HepG2 (cell line): ENCODE results near the gene TNS1. TPM values are rescaled to one million over a fixed set of nuclear protein-coding genes. Genes with fewer than 3 reads are reported as not detected.
A peak's percentile ranks its signal among the peaks of the same experiment; 100 is the strongest.

Experiments
- ATAC-seq: fragments of 200-7000 bp; cut with Tn5 transposase; 3 replicates; pipeline ENCODE4 v1.9.1; 2020; ENCODE audit warnings: mild to moderate bottlenecking, moderate library complexity
- BruUV-seq: library from RNA; stranded (reverse); fragments of 400-500 nt; replicated peaks from 2 replicates; lab custom pipeline; 2021; lab: Mats Ljungman, UMichigan
- CTCF ChIA-PET: fragments of 300-600 bp; formaldehyde crosslinking; extraction: SDS; loops from one replicate; lab custom pipeline; 2021; ENCODE audit warnings: low total read pairs, inconsistent platforms, low intra/inter-chr PET ratio; lab: Yijun Ruan, JAX
- POLR2A ChIA-PET: fragments of 350-600 bp; sonication (Branson Sonifier 250); formaldehyde crosslinking; loops from one replicate; lab custom pipeline; 2020; ENCODE audit warnings: antibody characterized with exemption, inconsistent platforms; lab: Yijun Ruan, JAX
- DNase-seq: peaks from one replicate; pipeline ENCODE4 v3.0.0-alpha.2; 2015; ENCODE audit warnings: low spot score
- FAIRE-seq: peaks from 3 replicates; lab custom pipeline; 2011; peaks lifted over from hg19 to GRCh38; lab: Jason Lieb, UNC
- H2AFZ ChIP-seq: one replicate; pipeline ENCODE4 v1.6.1; 2011; ENCODE audit warnings: low read length, inconsistent platforms
- H3K27ac ChIP-seq: fragments of 300-600 bp; 3 replicates; pipeline ENCODE4 v1.8.0; 2011; ENCODE audit warnings: mixed run types, mild to moderate bottlenecking, mixed read lengths, low read length, inconsistent platforms; ENCODE audit not compliant: insufficient read depth; ENCODE audit errors: extremely low read length
- H3K27me3 ChIP-seq, 2 experiments: fragments of 200-600 bp in 1 of 2; 2 replicates in 1 of 2; 3 replicates in 1 of 2; pipeline versions ENCODE4 v1.6.0 to v1.8.0; 2011; ENCODE audit warnings: low read length in 2 of 2, mild to moderate bottlenecking in 2 of 2, moderate library complexity in 2 of 2, inconsistent platforms in 1 of 2; ENCODE audit not compliant: insufficient read depth in 2 of 2, control insufficient read depth in 1 of 2
- H3K36me3 ChIP-seq, 2 experiments: fragments of 200-600 bp in 1 of 2; replicated peaks in 1 of 2; 2 replicates in 1 of 2; 3 replicates in 1 of 2; pipeline versions ENCODE4 v1.5.1 to v1.8.0; 2011; ENCODE audit warnings: low read length in 2 of 2, inconsistent platforms in 1 of 2; ENCODE audit not compliant: insufficient read depth in 2 of 2, control insufficient read depth in 1 of 2
- H3K4me1 ChIP-seq: 2 replicates; pipeline ENCODE4 v1.5.1; 2012; ENCODE audit warnings: low read length, inconsistent platforms; ENCODE audit not compliant: insufficient read depth
- H3K4me2 ChIP-seq: 2 replicates; pipeline ENCODE4 v1.6.0; 2011; ENCODE audit warnings: low read depth, low read length, inconsistent platforms
- H3K4me3 ChIP-seq, 3 experiments: fragments of 200-600 bp in 1 of 3; sonication (generic), shearing (Covaris generic) in 1 of 3; replicated peaks in 1 of 3; 2 replicates each; pipeline ENCODE4 v1.5.1; 2011 to 2016; ENCODE audit warnings: low read length in 3 of 3, inconsistent platforms in 2 of 3, low read depth in 2 of 3, mild to moderate bottlenecking in 2 of 3, control low read depth in 1 of 3, mixed read lengths in 1 of 3; ENCODE audit not compliant: insufficient read depth in 1 of 3
- H3K79me2 ChIP-seq: one replicate; pipeline ENCODE4 v1.6.1; 2011; ENCODE audit warnings: low read length, inconsistent platforms; ENCODE audit not compliant: insufficient read depth
- H3K9ac ChIP-seq: 2 replicates; pipeline ENCODE4 v1.6.0; 2011; ENCODE audit warnings: mild to moderate bottlenecking, low read depth, low read length, inconsistent platforms; ENCODE audit not compliant: insufficient read depth
- H3K9me3 ChIP-seq: 2 replicates; pipeline ENCODE4 v1.5.1; 2012; ENCODE audit warnings: mild to moderate bottlenecking, low read length
- H4K20me1 ChIP-seq: 2 replicates; pipeline ENCODE4 v1.6.0; 2011; ENCODE audit warnings: inconsistent platforms, mild to moderate bottlenecking, low read length, moderate library complexity; ENCODE audit not compliant: insufficient read depth
- RARA ChIP-seq: IDR thresholded peaks from 2 replicates; pipeline ENCODE4 v1.6.1; 2016; ENCODE audit warnings: missing genetic modification reagents, missing compliant biosample characterization
- SALL1 ChIP-seq: sonication (generic); formaldehyde crosslinking; IDR thresholded peaks from 2 replicates; pipeline ENCODE4 v1.8.0; 2022; ENCODE audit warnings: mild to moderate bottlenecking, missing genetic modification reagents
- ZBTB42 ChIP-seq: sonication (generic); formaldehyde crosslinking; IDR thresholded peaks from 2 replicates; pipeline ENCODE4 v1.5.0; 2020; ENCODE audit warnings: mild to moderate bottlenecking, missing genetic modification reagents
- ZFX ChIP-seq: sonication (generic); formaldehyde crosslinking; IDR thresholded peaks from 2 replicates; pipeline ENCODE4 v1.4.0; 2020; ENCODE audit warnings: mild to moderate bottlenecking, low read depth, missing genetic modification reagents, moderate library complexity
- ZKSCAN1 ChIP-seq: fragments of 150-350 bp; IDR thresholded peaks from 2 replicates; pipeline ENCODE4 v1.6.1; 2014; ENCODE audit warnings: low read length
- ZNF569 ChIP-seq: sonication (generic); formaldehyde crosslinking; IDR thresholded peaks from 2 replicates; pipeline ENCODE4 v1.5.0; 2020; ENCODE audit warnings: mild to moderate bottlenecking, missing genetic modification reagents, moderate library complexity, borderline replicate concordance
- ZNF670 ChIP-seq: sonication (generic); formaldehyde crosslinking; IDR thresholded peaks from 2 replicates; pipeline ENCODE4 v1.8.0; 2022; ENCODE audit warnings: mild to moderate bottlenecking, missing genetic modification reagents, borderline replicate concordance
- WGBS: methylation state at CpG from one replicate; pipeline ENCODE4 v1.1.6; 2017; ENCODE audit warnings: low lambda C conversion rate; 5-methylcytosine and 5-hydroxymethylcytosine counted together
- in situ Hi-C: cut with HindIII; loops from 2 replicates; pipeline ENCODE4 v1.10.0; 2017; ENCODE audit warnings: low pct_unique_long_range_greater_than_20kb; ENCODE audit not compliant: extremely low pct_ligation_motif_present
- intact Hi-C: fragments of 100-400 bp; cut with micrococcal nuclease; formaldehyde crosslinking; loops from one replicate; pipeline ENCODE4 v1.10.0; 2022; ENCODE audit not compliant: unreplicated experiment
- polyA plus RNA-seq, 8 experiments: library from polyadenylated mRNA; depleted of rRNA in 3 of 8; stranded (reverse) in 7 of 8; unstranded in 1 of 8; fragments of >200 nt; fragmentation: Illumina TruSeq in 4 of 8; extraction: Trizol in 4 of 8; gene quantifications; 2 replicates each; pipeline versions ENCODE4 v1.2.1 to v1.2.3, GENCODE V29; 2011 to 2016; ENCODE audit warnings: low read depth in 4 of 8, missing spikeins in 1 of 8, mixed read lengths in 1 of 8; ENCODE audit not compliant: insufficient read depth in 1 of 8
- total RNA-seq, 5 experiments: library from RNA; depleted of rRNA; stranded (reverse); fragments of >200 nt; fragmentation: Illumina TruSeq; extraction: Trizol; gene quantifications; 2 replicates each; pipeline ENCODE4 v1.2.3, GENCODE V29; 2016; ENCODE audit warnings: low read depth in 1 of 5
- TF ChIP-seq, protein P1 (sequence below): sonication (generic); formaldehyde crosslinking; IDR thresholded peaks from 2 replicates; pipeline ENCODE4 v1.5.0; 2020; ENCODE audit warnings: missing genetic modification reagents

TNS1 gene
- total and polyA plus RNA-seq, 2 of the 13 experiments (the other 11 are each of a cell fraction or from before 2014, with no cell fraction given): 1.9 to 118 TPM

DNA sequence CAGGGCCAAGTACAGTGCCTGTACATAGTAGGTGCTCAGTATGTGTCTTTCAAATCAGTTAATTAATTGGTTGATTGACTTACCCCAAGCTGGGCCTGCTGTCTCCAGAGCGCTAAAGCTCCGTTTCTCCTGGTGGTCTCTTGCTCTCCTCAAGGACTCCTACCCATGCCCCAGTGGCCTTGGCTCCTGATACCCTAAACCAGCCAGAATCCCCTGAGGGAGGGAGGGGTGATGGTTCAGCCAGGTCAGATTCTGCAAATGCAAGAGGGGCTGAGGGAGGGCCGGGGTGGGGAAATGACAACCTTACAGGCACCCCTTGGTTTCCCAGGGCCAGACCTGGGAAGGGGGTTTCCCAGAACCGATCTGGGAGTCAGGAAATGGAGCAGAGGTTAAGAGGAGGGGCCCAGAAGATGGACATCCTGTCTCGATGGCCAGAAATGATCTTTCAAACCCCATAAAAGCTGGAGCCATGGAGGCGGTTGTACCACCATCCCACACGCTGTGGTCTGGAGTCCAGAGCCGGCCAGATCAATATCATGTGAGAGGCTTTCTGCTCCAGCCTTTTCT lies 209.1 kb downstream of the TNS1 start:
- FAIRE-seq (no peak), ATAC-seq (peak; percentile 4; the same call in 1 of the 3 replicates), DNase-seq (no peak)
- BruUV-seq: no TSS peak
- no peaks in the 10 kb centered on the region for H3K79me2 ChIP-seq
- CTCF ChIA-PET: interaction anchor here (1.1 kb wide), 1 partner anchor 200 kb away, joined by 4 read pairs; no protein-coding TSS in a partner anchor
- H3K9ac ChIP-seq: no peak overlapping the region
- H3K4me1 ChIP-seq: peaks cover 98% of the 10 kb centered on the region
- peak overlapping the region; percentile 50 for H3K4me2 ChIP-seq
- no peaks in the 10 kb centered on the region for H4K20me1 ChIP-seq
- intact Hi-C loops: no loop called here
- H3K9me3 ChIP-seq: no peaks in the 10 kb centered on the region
- H3K4me3 ChIP-seq: peak overlapping the region in 1 of 3 experiments; percentile 18; a peak in 1 of 6 replicates
- no peak overlapping the region for H3K27ac ChIP-seq
- TF ChIP-seq, protein P1, sequence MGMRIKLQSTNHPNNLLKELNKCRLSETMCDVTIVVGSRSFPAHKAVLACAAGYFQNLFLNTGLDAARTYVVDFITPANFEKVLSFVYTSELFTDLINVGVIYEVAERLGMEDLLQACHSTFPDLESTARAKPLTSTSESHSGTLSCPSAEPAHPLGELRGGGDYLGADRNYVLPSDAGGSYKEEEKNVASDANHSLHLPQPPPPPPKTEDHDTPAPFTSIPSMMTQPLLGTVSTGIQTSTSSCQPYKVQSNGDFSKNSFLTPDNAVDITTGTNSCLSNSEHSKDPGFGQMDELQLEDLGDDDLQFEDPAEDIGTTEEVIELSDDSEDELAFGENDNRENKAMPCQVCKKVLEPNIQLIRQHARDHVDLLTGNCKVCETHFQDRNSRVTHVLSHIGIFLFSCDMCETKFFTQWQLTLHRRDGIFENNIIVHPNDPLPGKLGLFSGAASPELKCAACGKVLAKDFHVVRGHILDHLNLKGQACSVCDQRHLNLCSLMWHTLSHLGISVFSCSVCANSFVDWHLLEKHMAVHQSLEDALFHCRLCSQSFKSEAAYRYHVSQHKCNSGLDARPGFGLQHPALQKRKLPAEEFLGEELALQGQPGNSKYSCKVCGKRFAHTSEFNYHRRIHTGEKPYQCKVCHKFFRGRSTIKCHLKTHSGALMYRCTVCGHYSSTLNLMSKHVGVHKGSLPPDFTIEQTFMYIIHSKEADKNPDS (CRISPR knock-in tag): peak; percentile 31; the same call in 1 of the 2 replicates
- TF ChIP-seq ZFX (CRISPR knock-in tag): no peak
- peak; percentile 81 for TF ChIP-seq ZKSCAN1
- TF ChIP-seq ZNF569 (CRISPR knock-in tag): no peak
- TF ChIP-seq ZNF670 (CRISPR knock-in tag): peak; percentile 32; the same call in 1 of the 2 replicates
- no peak for TF ChIP-seq ZBTB42 (CRISPR knock-in tag)
- 0 out of 2 replicates have a peak, but pooled peaks have one; percentile 35 for TF ChIP-seq SALL1 (CRISPR knock-in tag)
- peak; percentile 48; the same call in 1 of the 2 replicates for TF ChIP-seq RARA
- H3K27me3 ChIP-seq: no peaks in the 10 kb centered on the region
- POLR2A ChIA-PET: no interaction called here
- no peaks in the 10 kb centered on the region for H3K36me3 ChIP-seq
- 26% methylated on average over 7 of the region's 8 CpGs for WGBS
- in situ Hi-C loops: loop anchor here (5.0 kb wide), 2 partner anchors 104 to 199 kb away; no protein-coding TSS in a partner anchor
- H2AFZ ChIP-seq: no peak overlapping the region
